ENCODE results near the gene LRRC3B.

Gene LRRC3B

DNA sequence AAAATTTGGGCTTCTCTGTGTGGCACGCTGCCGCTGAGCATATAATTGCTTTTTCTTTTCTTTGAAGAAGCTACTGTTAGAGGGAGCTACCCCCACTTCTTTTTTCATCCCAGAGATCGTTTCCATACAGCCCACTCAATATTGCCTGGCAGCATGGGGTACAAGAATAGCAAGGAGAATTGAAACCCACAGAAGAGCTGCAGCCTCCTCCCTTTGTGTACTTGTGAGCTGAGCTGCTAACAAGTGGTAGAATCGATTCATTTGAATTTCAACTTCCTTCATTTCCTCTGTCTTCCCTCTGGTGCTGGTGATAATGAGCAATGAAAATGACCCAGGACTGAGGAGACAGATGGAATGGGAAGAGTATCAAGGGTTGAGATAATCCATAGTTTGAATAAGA lies 64.9 kb downstream of the LRRC3B start:
- no peak for DNase-seq (ENCODE audit: low read depth)
- H3K4me3 ChIP-seq (ENCODE audit: low read depth, low read length) = no peak overlapping the region

DNA sequence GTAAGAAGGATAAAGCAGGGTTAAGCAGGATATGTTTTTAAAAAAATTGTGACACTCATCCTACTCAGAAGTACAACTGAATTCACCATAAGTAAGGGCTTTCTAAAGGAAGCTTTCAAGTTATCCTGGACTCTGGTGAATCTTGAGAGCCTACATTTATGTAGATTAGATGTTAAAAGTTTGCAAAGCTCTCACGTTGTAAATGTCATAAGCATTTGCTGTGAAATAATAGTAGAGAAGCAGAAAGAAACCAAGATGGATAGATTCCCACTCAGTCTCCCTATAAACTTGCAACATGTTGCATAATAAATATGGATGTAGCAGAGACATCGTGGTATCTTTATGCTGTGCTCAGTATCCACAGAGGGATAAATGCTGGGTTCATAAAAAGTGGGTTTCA lies 77.0 kb downstream of the LRRC3B start:
- no peak for DNase-seq (ENCODE audit: low read depth)
- H3K4me3 ChIP-seq (ENCODE audit: low read depth, low read length) = no peak overlapping the region

DNA sequence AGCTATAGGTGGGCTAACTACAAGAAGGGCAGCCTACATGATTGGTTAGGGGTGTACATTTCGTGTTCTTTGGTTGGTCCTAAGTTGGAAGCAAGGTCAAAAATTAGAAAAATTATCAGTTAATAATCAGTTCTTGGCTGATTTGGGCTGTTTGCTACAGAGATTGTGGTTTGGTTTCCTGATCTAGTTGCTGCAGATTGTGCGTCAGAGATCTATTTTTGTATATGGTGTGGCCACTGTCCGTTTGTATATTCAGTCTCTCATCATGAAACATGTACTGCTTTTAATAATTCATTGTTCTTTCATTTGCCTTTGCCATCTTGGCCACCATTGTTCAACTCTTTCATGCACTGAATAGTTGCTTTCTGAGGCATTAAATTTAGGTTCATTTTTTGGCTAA lies 80.9 kb downstream of the LRRC3B start:
- H3K4me3 ChIP-seq (ENCODE audit: low read depth, low read length) = no peak overlapping the region
- no peak for DNase-seq (ENCODE audit: low read depth)

DNA sequence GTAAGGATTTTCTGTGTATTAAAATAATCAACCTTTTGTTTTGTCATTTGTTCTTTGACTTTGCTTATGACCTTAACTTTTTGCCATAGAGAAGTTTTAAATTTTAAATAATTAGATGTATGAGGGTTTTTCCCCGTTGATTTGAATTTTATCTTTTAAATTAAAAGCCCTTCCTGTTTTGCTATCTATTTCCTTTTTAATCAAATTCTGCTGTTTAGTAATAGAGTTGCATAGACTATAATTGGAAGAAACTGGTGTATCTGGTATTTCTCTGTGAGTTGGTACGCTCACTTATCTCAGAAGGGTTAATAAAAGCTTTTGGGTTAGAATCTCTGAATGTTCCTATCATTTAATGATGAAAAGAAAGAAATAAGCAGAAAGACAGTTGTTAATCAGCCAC lies 82.2 kb downstream of the LRRC3B start:
- H3K4me3 ChIP-seq (ENCODE audit: low read depth, low read length) = no peak overlapping the region
- DNase-seq (ENCODE audit: low read depth) = no peak

DNA sequence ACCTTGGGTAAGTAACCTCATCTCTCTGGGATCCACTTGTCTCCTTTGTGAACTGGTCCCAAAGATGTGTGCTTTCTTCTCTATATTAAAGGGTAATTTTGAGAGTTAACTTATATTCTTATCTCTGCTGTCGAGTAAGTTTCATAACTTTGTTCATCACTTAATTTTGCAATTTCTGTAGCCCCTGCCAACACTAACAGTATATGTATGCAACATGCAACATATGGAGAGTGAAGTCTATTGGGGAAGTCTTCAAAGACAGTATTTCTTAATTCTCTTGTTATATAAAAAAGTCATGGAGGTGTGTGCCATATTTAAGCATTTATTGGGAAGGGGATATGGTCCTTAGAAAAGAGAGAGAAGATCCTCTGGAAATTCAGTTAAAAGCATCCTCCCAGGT lies 85.9 kb downstream of the LRRC3B start:
- DNase-seq (ENCODE audit: low read depth) = no peak
- H3K4me3 ChIP-seq (ENCODE audit: low read depth, low read length) = no peak overlapping the region

DNA sequence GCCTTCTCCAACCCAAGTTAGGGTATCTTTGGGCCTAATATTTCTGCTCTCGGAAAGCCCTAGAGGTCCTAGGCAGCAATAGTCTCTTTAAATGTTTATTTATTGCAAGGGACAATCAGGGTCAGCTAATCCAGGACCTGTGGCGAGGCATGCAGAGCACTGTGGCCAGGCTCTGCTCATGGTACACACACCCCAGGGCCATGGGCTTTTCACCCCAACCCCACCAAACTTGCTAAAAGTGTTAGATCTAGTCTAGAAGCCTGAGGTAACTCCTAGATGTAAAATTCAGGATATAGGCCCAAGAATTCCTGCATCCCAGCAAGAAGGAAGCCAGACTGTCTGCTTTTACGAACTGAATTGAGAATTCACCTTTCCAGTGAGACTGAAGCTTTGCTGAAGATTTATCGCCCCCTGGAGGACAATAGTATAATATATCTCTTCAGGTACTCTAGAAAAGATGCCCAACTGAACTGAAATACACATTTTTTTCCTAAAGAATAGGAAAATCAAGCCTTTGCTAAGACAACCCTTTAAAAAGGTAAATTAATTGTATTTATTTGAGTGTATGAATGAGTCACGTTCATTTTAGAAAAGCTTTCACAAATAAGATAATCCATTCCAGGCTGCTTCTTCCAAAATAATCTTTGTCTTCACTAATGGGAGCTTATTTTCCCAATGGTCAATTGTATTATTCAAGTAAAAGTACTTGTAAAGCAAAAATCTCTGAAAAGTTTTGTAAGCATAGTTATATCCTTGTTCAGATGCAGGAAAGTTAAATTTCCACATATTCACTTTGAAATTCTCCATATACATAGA lies 89.8 kb downstream of the LRRC3B start:
- no peak overlapping the region for H3K4me3 ChIP-seq (ENCODE audit: low read depth, low read length)
- DNase-seq (ENCODE audit: low read depth) = no peak

DNA sequence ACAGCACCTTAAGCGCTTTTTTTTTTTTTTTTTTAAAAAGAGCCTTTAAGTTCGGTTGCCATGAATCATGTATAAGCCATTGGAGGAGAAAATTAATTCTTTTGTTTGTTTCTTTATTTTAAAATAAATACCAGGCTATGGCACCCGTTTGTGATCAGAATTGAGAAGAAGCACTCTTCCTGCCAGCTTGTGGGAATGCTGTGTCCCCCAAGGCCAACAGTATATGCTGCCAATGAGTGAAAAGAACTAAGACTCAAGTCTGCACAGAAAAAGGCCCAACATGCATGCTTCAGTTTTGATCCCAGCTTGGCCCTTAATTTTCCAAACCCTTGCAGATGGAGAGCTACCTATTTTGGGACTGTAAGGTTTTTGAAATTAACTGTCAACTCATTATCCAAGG lies 90.5 kb downstream of the LRRC3B start:
- no peak for DNase-seq (ENCODE audit: low read depth)
- H3K4me3 ChIP-seq (ENCODE audit: low read depth, low read length) = no peak overlapping the region

DNA sequence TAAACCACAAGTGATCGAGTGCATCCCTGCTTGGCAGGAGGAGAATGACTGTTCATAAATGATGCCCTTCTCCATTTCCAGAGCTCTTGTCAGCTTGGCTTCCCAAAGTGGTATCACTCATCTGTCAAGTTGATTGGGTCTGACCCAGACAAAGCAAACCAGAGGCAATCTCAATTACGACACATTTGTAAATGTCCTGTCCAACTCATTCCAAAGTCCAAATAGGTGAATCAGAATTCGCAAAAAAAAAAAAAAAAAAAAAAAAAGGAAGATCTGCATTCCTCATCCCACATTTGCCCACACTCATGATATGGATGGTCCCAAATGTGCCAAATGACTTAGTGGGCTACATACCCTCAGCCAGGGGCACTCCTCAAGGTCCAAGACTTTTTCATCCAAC lies 91.9 kb downstream of the LRRC3B start:
- no peak for DNase-seq (ENCODE audit: low read depth)
- no peak overlapping the region for H3K4me3 ChIP-seq (ENCODE audit: low read depth, low read length)

DNA sequence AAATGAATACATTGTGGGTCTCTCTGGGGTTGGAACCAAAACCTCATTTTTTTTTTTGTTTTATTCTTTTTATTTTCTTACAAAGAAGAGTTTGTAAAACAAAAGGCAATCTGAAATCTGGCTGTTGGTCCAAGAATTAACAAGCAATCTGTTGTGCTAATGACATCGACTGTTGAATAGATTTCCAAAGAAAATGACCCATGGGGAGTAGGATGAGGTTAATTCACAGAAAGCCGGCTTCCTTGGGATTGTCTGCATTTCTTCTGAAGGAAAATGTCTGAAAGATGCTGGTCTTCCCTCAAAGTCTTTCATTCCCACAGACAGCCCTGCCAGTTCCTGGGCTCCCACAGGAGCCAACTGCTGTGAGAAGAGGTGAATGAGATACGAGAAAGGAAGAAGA lies 92.9 kb downstream of the LRRC3B start:
- no peak for DNase-seq (ENCODE audit: low read depth)
- H3K4me3 ChIP-seq (ENCODE audit: low read depth, low read length) = no peak overlapping the region

DNA sequence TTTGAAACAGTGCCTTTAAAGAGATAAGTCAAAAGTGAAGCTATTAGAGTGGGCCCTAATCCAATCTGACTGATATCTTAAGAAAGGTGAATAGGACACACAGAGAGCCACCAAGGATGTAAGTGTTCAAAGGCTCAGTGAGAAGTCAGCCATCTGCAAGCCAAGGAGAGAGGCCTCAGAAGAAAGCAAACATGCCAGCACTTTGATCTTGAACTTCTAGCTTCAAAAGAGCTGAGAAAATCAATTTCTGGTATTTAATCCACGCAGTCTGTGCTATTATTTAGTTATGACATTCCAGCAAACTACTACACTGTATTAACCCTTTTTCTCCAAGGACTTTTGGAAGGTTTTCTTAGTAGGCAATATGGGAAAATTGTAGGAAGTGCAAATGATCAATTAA lies 95.7 kb downstream of the LRRC3B start:
- DNase-seq (ENCODE audit: low read depth) = no peak

DNA sequence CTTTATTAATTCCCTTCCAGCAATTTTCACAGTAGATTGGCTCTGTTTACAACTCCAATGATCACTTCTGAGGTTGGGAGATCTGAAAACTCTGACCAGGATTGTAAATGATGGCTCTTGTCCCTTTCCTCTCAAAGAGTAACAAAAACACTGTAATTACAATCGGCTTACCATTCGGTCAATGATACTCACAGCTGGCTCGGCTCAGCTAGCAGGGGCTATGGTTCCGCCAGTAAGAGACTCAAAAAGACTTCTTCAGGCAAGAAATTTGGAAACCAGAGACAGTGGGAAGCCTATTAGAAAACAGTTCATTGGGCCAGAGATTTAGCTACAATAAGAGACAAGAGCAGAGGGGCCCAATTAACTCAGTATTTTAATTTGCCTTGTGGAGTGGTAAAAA lies 96.6 kb downstream of the LRRC3B start:
- no peak overlapping the region for H3K4me3 ChIP-seq (ENCODE audit: low read depth, low read length)
- no peak for DNase-seq (ENCODE audit: low read depth)

More for the DNA sequence above, 95.7 kb downstream of the LRRC3B start:
- no peak overlapping the region for H3K4me3 ChIP-seq (ENCODE audit: low read depth, low read length)

DNA sequence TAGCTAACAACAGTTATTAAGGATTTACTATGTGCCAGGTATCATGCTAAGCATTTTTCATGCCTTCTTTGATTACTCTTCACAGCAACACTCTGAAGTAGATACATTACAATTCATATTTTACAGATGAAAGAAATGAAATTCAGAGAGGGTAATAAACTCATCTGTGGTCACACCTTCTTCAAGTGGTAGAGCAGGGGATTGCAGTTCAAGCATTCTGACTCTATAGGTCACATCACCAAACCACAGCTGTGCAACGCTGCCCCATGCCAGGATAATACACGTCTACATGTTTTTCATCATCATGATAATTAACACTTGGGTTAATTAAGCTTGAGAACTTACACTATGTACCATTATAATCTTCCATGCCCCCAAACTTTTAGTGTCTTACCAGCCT lies 98.5 kb downstream of the LRRC3B start:
- DNase-seq (ENCODE audit: low read depth) = no peak

DNA sequence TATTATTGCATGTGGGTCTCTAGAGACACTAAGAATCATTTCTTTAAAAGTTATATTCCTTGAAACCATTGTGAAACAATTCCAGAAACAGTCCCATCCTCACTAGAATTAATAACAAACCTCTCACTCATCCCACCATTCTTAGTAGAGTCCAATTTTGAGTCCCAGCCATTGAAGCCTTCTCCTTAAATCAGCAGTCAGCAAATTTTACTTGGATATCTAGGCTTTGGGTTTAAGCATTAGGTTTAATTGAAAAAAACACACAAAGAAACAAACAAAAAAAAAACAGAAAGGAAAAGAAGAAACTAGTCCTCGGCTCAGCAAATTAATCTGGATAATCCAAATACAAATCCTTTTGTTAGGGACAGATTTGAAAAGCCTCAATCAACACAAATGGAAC lies 109.3 kb downstream of the LRRC3B start:
- no peak for DNase-seq (ENCODE audit: low read depth)

More for the DNA sequence above, 98.5 kb downstream of the LRRC3B start:
- H3K4me3 ChIP-seq (ENCODE audit: low read depth, low read length) = no peak overlapping the region

DNA sequence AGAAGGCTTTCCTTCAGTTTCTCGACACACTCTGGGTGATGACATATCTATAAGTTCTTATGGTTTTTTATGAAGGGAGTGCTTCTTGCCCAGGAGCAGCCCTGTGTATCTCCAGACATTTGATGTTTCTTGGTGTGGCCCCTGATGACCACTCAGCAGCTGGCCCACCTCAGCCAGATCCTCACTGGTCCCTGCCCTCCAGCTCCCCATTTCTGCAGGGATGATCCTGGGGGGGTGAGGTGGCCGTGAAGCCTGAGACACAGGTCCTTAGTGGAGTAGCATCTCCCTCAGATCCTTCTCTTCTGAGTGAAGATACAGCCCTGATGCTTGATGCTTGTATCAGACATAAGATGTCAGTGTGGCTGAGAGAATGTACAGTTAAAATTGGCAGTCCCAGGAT lies 127.7 kb downstream of the LRRC3B start:
- H3K4me3 ChIP-seq (ENCODE audit: low read depth, low read length) = no peak overlapping the region
- DNase-seq (ENCODE audit: low read depth) = no peak

More for the DNA sequence above, 109.3 kb downstream of the LRRC3B start:
- H3K4me3 ChIP-seq (ENCODE audit: low read depth, low read length) = no peak overlapping the region

DNA sequence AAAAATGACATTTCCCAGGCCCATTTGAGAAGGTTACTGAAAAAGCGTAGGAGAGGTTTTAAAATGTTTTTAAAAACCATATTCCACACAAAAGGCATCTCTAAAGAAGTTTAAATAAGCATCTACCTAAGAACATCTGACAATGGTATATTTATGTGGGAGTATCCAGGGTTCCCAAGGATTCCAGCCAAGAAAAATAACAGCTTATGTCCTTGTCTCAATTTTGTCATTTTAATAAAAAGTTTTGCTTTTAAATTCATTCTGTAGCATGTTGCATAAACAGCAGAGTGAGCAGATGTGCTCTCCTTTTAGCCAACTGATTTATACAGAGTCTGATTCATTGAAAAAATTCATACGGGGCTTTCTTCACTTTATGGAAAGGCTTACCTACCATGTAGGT lies 129.9 kb downstream of the LRRC3B start:
- DNase-seq (ENCODE audit: low read depth) = no peak
- no peak overlapping the region for H3K4me3 ChIP-seq (ENCODE audit: low read depth, low read length)

DNA sequence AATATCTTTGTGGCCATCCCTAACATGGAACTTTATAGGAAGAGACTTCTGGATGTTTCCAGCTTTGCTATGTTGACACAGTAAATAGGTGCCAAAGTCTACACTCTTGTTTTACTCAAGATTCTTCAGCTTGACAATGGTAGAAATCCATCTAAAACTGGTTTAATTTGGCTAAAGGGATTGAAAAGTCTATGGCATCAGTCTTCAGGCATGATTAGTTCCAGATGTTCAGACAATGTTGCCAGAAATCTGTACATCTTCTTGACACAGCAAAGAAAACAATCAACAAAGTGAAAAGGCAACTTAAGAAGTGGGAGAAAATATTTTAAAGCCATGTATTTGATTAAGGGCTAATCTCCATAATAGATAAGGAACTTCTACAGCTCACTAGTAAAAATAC lies 130.5 kb downstream of the LRRC3B start:
- no peak for DNase-seq (ENCODE audit: low read depth)
- no peak overlapping the region for H3K4me3 ChIP-seq (ENCODE audit: low read depth, low read length)

DNA sequence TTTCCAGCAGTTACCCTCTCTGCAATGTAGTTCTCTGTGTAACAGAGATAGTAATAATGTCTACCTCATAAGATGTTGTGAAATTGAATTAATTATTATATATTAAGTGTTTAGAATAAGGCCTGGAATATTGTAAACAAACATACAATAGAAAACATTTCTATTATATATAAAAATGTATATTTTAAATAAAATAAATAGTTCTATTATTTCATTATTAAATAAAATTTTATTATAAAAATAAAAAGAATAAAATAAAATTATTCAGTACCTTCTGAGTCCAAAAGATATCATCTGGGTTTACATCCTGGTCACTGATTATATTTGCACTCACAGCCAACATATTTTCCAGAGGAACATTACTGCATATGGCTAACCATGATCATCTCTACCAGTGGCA lies 135.4 kb downstream of the LRRC3B start:
- H3K4me3 ChIP-seq (ENCODE audit: low read depth, low read length) = no peak overlapping the region
- no peak for DNase-seq (ENCODE audit: low read depth)
